ENCODE measurements around the gene PIK3C2B. TPM values are rescaled to one million over a fixed set of nuclear protein-coding genes. Genes with fewer than 3 reads are reported as not detected.

The PIK3C2B gene
- total RNA-seq, 1 donor from 2014 or later, result 151 TPM

- H3K4me1 Mint-ChIP-seq, result peaks cover 79% of the 10 kb centered on the region
- peak; percentile 27 for DNase-seq
Observed at GRCh38 chr1:204507317-204508105, 12.9 kb upstream of the PIK3C2B start.

GRCh38 chr1:204506969-204507316 lies 12.3 kb upstream of the PIK3C2B start:
- peaks cover 10% of the 10 kb centered on the region for H3K36me3 Mint-ChIP-seq (ENCODE audit: low read depth)

More at GRCh38 chr1:204507317-204508105, 12.9 kb upstream of the PIK3C2B start:
- CTCF ChIA-PET, result interaction anchor here (1.2 to 19.8 kb wide), 6 partner anchors 9 to 300 kb away, joined by 5 to 1006 read pairs (median 6); partner anchors contain the start of genes MDM4 and PIK3C2B
- peaks cover 10% of the 10 kb centered on the region for H3K36me3 Mint-ChIP-seq (ENCODE audit: low read depth)
- H3K9me3 Mint-ChIP-seq, result no peaks in the 10 kb centered on the region
- peak; percentile 4 for ATAC-seq (ENCODE audit: low read depth)
- peaks cover 5% of the 10 kb centered on the region for H3K27me3 Mint-ChIP-seq
- TF ChIP-seq CTCF (IDR thresholded peaks at IDR 0.05), result no peak
- H3K27ac Mint-ChIP-seq, result peak overlapping the region; percentile 99
- POLR2A ChIA-PET, result interaction anchor here (0.5 to 5.8 kb wide), 20 partner anchors 9 to 614 kb away, joined by 3 to 133 read pairs (median 8); partner anchors contain the start of genes MDM4, PIK3C2B and RBBP5
- intact Hi-C loops (cut with micrococcal nuclease), result loop anchor here (1.0 to 5.0 kb wide), 6 partner anchors 9 to 299 kb away; partner anchors contain the start of gene MDM4
- H3K4me3 Mint-ChIP-seq, result peak overlapping the region; percentile 91

GRCh38 chr1:204506201-204506968 lies 11.8 kb upstream of the PIK3C2B start:
- CTCF ChIA-PET, result interaction anchor here (0.7 to 19.8 kb wide), 12 partner anchors 8 to 301 kb away, joined by 3 to 1006 read pairs (median 4); partner anchors contain the start of genes MDM4 and PIK3C2B
- H3K4me3 Mint-ChIP-seq, result peak overlapping the region; percentile 91
- peaks cover 73% of the 10 kb centered on the region for H3K4me1 Mint-ChIP-seq
- POLR2A ChIA-PET, result interaction anchor here (0.6 to 5.8 kb wide), 25 partner anchors 10 to 1216 kb away, joined by 3 to 133 read pairs (median 6); partner anchors contain the start of genes MDM4, PIK3C2B and RBBP5
- DNase-seq, result peak; percentile 37
- peaks cover 5% of the 10 kb centered on the region for H3K27me3 Mint-ChIP-seq
- intact Hi-C loops (cut with micrococcal nuclease), result loop anchor here (2.0 to 5.0 kb wide), 3 partner anchors 24 to 300 kb away; no protein-coding TSS in a partner anchor
- peaks cover 10% of the 10 kb centered on the region for H3K36me3 Mint-ChIP-seq (ENCODE audit: low read depth)
- H3K9me3 Mint-ChIP-seq, result no peaks in the 10 kb centered on the region
- ATAC-seq (ENCODE audit: low read depth), result peak; percentile 77
- H3K27ac Mint-ChIP-seq, result peak overlapping the region; percentile 99
- no peak for TF ChIP-seq CTCF (IDR thresholded peaks at IDR 0.05)

More at GRCh38 chr1:204506969-204507316, 12.3 kb upstream of the PIK3C2B start:
- ATAC-seq (ENCODE audit: low read depth) (peak; percentile 62), DNase-seq (peak; percentile 66)
- H3K27ac Mint-ChIP-seq, result peak overlapping the region; percentile 99
- peaks cover 5% of the 10 kb centered on the region for H3K27me3 Mint-ChIP-seq
- TF ChIP-seq CTCF (IDR thresholded peaks at IDR 0.05), result no peak
- peaks cover 74% of the 10 kb centered on the region for H3K4me1 Mint-ChIP-seq
- intact Hi-C loops (cut with micrococcal nuclease), result loop anchor here (1.0 to 5.0 kb wide), 6 partner anchors 9 to 300 kb away; partner anchors contain the start of gene MDM4
- CTCF ChIA-PET, result interaction anchor here (0.8 to 19.8 kb wide), 9 partner anchors 9 to 300 kb away, joined by 3 to 1006 read pairs (median 6); partner anchors contain the start of genes MDM4 and PIK3C2B
- H3K4me3 Mint-ChIP-seq, result peak overlapping the region; percentile 91
- no peaks in the 10 kb centered on the region for H3K9me3 Mint-ChIP-seq
- POLR2A ChIA-PET, result interaction anchor here (0.6 to 5.8 kb wide), 25 partner anchors 9 to 615 kb away, joined by 3 to 133 read pairs (median 6); partner anchors contain the start of genes MDM4, PIK3C2B and RBBP5

GRCh38 chr1:204505674-204506200 lies 11.1 kb upstream of the PIK3C2B start:
- H3K4me1 Mint-ChIP-seq, result peaks cover 71% of the 10 kb centered on the region
- no peak for TF ChIP-seq CTCF (IDR thresholded peaks at IDR 0.05)
- H3K27ac Mint-ChIP-seq, result peak overlapping the region; percentile 99
- ATAC-seq (ENCODE audit: low read depth) (no peak), DNase-seq (no peak)
- intact Hi-C loops (cut with micrococcal nuclease), result loop anchor here (2.0 to 5.0 kb wide), 3 partner anchors 25 to 301 kb away; no protein-coding TSS in a partner anchor
- peak overlapping the region; percentile 91 for H3K4me3 Mint-ChIP-seq
- peaks cover 5% of the 10 kb centered on the region for H3K27me3 Mint-ChIP-seq
- POLR2A ChIA-PET, result interaction anchor here (0.6 to 5.8 kb wide), 16 partner anchors 10 to 1215 kb away, joined by 3 to 133 read pairs (median 7); partner anchors contain the start of genes MDM4 and PIK3C2B
- H3K9me3 Mint-ChIP-seq, result no peaks in the 10 kb centered on the region
- CTCF ChIA-PET, result interaction anchor here (0.7 to 19.8 kb wide), 8 partner anchors 10 to 302 kb away, joined by 3 to 1006 read pairs (median 4); partner anchors contain the start of genes MDM4 and PIK3C2B
- H3K36me3 Mint-ChIP-seq (ENCODE audit: low read depth), result peaks cover 10% of the 10 kb centered on the region

Measured in activated B cell treated with CpG ODN at 0.5 μM for 24 hours (primary cell).